GM19395 (cell line): ENCODE results near the gene GTPBP4.

ENCODE experiments used
- ATAC-seq: cut with Tn5 transposase; IDR thresholded peaks from one replicate; pipeline ENCODE4 v1.9.1; 2021; ENCODE audit warnings: mild to moderate bottlenecking, moderate library complexity; ENCODE audit not compliant: unreplicated experiment

The GTPBP4 gene

GRCh38 chr10:987870-988666, at the start of gene GTPBP4:
Gene GTPBP4, plus strand, starts transcription at chr10:988434. Its CDS starts 46 bp downstream, at chr10:988480.
- peak; percentile 93 for ATAC-seq

- ATAC-seq: no peak
Observed at GRCh38 chr10:938941-939678, 49.1 kb upstream of the GTPBP4 start.

DNA sequence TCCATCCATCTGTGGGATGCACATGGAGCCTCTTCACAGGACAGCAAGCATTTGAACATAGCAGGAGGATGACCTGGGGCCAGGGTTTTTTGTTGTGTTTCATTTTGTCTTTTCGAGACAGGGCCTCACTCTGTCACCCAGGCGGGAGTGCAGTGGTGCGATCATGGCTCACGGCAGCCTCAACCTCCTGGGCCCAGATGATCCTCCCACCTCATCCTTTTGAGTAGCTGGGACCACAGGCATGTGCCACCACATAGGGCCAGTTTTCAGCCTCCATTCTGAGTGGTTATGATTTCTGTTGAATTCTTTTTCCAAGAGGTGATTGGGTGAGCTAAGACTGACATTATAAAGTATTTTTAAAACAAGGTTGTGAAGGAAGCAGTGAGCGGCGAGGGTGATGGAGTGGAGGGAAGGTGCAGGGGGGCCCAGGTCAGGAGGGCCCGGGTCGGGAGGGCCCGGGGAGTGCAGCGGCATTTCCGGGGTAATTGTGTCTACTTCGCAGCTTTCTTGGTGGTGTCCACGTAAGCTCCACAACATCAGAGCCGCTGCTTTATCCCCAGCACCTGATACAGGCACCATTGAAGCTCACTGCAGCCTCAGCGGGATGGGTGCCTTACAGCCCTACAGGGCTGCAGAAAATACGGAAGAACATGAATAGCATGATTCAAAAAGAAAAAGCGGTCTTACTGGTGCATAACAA, 44.8 kb upstream of the GTPBP4 start:
- peak; percentile 58 for ATAC-seq

GRCh38 chr10:944034-944831, 44.0 kb upstream of the GTPBP4 start:
- ATAC-seq: peak; percentile 40

GRCh38 chr10:945778-946177, 42.5 kb upstream of the GTPBP4 start:
- no peak for ATAC-seq

DNA sequence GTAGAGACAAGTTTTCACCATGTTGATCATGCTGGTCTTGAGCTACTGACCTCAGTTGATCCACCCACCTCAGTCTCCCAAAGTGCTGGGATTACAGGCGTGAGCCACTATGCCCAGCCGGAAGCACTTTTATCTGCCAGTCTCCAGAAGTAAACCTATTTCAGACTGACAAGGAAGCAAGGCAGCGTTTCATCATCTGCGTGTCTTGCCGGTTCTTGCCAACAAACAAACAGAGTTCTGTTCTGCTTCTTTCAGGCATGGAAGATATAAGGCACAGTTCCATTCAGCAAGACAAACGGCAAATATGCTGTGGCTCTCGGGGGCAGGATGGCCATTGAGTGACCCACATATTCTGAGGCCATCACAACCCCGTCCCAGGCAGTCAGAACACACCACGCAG, 41.2 kb upstream of the GTPBP4 start:
- no peak for ATAC-seq

GRCh38 chr10:947881-948280, 40.4 kb upstream of the GTPBP4 start:
- no peak for ATAC-seq

DNA sequence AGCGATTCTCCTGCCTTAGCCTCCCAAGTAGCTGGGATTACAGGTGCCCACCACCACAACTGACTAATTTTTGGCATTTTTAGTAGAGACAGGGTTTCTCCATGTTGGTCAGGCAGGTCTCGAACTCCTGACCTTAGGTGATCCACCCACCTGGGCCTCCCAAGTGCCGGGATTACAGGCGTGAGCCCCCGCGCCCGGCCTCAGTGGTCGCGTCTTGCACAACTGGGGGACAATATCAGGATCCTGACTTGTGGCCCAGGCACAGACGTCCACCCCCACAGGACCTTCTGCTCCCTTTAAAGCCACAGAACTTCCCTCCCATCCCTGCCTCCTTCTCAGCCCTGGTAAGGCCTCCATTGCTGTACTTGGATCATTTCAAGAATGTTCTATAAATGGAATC, 39.9 kb upstream of the GTPBP4 start:
- ATAC-seq: no peak

DNA sequence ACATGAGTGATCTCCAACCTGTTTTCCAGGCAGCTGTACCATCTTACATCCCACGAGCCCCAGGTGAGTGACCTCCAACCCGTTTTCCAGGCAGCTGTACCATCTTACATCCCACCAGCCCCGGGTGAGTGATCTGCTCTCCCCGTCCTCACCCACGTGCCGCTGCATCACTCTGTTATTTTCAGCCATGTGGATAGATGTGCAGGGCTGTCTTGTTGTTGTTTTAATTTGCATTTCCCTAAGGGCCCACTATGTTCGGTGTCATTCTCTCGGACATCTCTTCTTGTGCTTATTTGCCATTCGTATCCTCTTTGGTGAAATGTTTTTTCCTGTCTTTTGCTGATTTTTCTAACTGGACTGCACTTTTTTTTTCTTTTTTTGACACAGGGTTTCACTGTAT, 38.8 kb upstream of the GTPBP4 start:
- ATAC-seq: no peak

GRCh38 chr10:953836-954235, 34.4 kb upstream of the GTPBP4 start:
- no peak for ATAC-seq

DNA sequence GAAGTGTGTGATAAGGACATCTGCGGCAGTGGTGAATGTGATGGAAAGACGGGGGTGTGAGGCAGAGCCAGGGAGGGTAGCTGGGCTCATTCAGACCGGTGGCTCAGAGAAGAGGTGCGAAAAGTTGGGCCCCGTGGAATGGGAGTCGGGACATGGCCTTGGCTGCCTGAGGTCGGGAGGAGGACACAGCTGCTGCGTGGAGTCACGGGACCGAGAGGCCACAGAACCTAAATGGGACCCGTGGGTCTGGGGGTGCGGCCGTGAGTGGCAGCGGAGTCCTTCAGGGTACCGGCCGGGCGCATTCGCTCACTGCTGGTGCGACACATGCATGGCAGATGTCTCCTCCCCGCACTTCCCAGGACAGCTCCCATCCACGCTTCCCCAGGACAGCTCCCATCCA, 33.8 kb upstream of the GTPBP4 start:
- no peak for ATAC-seq

DNA sequence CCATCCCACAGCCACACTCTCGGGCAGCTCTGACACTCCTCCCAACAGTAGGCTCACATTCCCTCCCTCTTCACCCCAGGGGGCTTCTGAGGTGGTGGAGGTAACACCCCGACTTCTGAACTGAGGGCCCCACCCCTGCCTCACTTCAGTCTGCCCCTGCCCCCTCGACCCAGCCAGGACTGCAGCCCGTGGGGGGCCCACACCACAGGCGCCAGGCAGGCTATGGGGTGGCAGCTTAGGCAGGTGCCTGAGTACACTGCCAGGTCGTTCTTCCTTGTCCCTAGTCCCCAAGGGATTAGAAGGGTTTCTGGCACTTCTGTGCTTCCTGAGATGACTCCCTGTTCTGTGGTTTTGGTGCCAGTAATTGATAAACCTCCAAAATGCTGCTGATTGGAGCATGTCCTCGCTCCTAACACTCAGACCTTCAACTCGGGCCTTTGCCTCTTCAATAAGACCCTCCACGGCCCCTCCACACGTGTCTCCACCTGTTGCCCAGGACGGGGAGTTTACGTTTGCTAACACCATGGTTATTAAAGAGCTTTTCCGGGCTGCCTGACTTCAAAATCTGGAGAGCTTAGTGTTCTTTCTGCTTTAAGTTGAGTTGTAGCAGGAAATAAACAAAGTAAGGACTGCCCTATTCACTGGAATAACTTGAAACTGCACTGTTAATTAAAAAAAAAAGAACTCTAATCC, 33.0 kb upstream of the GTPBP4 start:
- ATAC-seq: no peak

DNA sequence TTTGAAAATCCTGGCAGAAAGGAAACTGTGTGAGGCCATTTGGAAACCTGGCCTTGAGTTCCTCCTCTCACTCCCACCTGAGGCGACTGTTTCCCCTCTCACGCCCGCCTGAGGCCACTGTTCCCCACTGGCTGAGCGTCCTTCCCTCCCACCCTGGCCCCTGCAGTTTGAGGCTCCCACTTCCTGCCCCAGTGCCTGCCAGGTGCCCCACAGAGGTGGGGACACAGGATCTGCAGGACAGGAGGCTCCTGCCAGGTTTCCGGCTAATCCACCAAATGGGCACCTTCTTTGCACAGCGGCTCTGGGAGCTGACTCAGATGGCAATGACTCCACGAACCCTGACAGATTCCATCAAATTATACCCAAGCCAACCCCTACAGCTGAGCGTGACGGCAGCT, 32.4 kb upstream of the GTPBP4 start:
- no peak for ATAC-seq

- ATAC-seq: no peak
Observed at GRCh38 chr10:958106-958505, 30.1 kb upstream of the GTPBP4 start.

DNA sequence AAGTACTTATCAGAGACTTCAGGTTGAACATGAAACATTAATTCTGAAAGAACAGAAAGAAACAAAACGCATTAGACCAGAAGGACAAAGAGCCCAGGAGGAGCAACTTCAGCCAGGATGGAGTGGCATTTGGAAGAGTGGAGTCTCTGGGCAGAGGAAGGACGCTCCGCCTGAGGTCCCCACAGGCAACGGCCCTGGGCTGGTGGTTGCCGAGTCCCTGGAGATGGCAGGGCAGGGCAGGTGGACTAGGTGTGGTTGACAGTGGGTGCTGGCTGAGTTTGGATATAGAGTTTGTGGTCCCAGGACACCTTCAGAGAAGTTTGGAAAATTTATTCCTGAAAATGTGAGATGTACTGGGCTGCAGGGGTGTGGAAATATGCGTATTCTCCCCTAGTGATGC, 29.4 kb upstream of the GTPBP4 start:
- no peak for ATAC-seq

DNA sequence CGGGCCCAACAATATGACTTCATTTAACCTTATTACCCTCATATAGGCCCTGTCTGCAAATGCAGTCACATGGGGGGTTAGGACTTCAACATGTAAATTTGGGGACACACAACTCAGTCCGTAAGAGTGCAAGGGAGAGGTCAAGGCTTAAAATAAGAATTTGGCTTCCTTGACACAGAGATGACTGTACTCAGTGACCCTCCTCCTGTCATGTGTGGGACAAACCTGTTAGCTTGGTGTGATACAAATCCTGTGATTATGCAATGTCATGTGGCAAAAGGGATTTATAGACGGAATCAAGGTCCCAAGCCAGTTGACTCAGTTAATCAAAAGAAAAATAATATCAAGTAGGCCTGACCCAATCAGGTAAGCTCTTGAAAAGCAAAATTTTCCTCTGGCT, 25.9 kb upstream of the GTPBP4 start:
- ATAC-seq: no peak

GRCh38 chr10:963186-963585, 25.0 kb upstream of the GTPBP4 start:
- ATAC-seq: no peak

DNA sequence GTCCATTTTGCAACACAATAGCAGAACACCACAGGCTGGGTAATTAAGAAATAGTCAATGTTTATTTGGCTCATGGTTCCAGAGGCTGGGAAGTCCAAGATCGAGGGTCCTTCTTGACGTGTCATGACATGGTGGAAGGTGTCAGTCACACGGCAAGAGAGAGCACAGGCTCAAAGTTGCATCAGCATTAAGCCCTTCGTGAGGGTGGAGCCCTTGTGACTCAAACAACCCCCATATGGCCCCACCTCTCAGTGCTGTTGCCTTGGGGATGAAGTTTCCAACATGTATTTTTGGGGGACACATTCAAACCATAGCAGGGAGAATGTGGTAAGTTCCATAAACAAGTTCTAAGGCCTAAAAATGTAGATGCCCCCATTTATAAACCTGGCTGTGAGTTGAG, 24.6 kb upstream of the GTPBP4 start:
- ATAC-seq: no peak

- no peak for ATAC-seq
Observed at GRCh38 chr10:964321-964987, 23.8 kb upstream of the GTPBP4 start.

GRCh38 chr10:964988-965417, 23.2 kb upstream of the GTPBP4 start:
- ATAC-seq: no peak
